GM12865 (cell line): ENCODE measurements around the gene TENM3.

Source experiments
- DNase-seq: peaks from one replicate; pipeline ENCODE4 v3.0.0; 2010; ENCODE audit warnings: low read depth
- H3K4me3 ChIP-seq: 2 replicates; pipeline ENCODE4 v1.5.1; 2011; ENCODE audit warnings: mild to moderate bottlenecking, low read depth, low read length, control low read depth
- TF ChIP-seq, protein P1 (sequence below): IDR thresholded peaks from 2 replicates; pipeline ENCODE4 v1.5.1; 2011; ENCODE audit warnings: low read length, control low read depth, low read depth, inconsistent platforms; ENCODE audit not compliant: insufficient read depth; ENCODE audit errors: missing control alignments

Gene TENM3

DNA sequence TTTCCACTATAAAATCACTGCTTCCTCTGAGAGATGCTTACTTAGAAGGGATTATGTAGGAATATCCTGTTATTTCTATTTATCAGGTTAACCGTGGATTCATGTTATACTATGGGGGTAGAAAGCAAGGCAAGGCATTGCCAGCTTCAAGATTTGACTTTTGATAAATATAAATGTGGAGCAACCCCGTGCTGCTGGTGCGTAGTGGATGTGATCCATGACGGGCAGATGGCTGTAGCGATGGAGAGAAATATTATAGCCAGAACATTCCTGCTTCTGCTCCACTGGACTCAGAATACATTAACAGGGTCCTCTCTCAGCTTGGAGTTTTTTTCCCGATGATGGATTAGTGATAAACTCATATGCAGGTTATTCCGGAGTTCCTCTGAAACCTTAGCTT is 157.6 kb downstream of the TENM3 start:
- TF ChIP-seq, protein P1, sequence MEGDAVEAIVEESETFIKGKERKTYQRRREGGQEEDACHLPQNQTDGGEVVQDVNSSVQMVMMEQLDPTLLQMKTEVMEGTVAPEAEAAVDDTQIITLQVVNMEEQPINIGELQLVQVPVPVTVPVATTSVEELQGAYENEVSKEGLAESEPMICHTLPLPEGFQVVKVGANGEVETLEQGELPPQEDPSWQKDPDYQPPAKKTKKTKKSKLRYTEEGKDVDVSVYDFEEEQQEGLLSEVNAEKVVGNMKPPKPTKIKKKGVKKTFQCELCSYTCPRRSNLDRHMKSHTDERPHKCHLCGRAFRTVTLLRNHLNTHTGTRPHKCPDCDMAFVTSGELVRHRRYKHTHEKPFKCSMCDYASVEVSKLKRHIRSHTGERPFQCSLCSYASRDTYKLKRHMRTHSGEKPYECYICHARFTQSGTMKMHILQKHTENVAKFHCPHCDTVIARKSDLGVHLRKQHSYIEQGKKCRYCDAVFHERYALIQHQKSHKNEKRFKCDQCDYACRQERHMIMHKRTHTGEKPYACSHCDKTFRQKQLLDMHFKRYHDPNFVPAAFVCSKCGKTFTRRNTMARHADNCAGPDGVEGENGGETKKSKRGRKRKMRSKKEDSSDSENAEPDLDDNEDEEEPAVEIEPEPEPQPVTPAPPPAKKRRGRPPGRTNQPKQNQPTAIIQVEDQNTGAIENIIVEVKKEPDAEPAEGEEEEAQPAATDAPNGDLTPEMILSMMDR: no peak
- no peak for DNase-seq
- no peak overlapping the region for H3K4me3 ChIP-seq

DNA sequence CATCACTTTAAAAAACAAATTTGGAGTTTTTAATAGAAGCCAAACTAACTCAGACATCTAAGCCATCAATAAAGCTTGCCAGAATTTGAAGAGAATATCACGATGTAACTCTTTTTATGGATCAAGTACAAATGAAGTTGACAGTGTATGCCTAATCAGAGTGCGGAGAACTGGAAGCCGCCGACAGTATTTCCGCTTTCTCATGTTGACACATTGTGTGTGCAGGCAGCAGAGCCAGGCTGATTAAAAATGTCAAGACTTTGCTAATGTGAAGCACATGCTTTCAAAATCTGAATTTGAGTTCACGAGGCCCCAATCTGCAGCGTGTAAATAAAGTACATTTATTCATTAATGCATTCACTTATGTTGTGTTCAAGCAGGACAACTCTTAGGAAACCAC is 161.2 kb downstream of the TENM3 start:
- TF ChIP-seq, protein P1: no peak
- no peak for DNase-seq

DNA sequence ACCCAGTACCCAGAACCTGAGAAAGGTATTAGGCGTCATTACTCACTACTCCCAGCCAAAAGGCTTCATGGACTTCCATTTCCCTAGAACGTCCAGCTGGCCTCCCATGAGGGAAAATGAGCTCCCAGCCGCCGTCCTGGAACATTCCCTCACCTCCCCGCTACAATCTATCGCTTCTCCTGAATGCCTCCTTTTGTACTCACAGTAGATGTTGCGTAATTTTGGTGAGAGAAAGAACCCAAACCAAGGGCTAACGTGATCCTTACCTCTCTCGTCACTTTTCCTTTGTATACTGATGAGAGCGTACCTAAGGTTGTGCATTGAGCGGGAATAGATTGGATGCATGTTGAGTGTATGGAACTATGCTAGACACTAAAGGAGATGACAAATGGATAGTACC is 161.9 kb downstream of the TENM3 start:
- TF ChIP-seq, protein P1: no peak
- H3K4me3 ChIP-seq: no peak overlapping the region
- DNase-seq: no peak

More for the DNA sequence above, 161.2 kb downstream of the TENM3 start:
- no peak overlapping the region for H3K4me3 ChIP-seq

DNA sequence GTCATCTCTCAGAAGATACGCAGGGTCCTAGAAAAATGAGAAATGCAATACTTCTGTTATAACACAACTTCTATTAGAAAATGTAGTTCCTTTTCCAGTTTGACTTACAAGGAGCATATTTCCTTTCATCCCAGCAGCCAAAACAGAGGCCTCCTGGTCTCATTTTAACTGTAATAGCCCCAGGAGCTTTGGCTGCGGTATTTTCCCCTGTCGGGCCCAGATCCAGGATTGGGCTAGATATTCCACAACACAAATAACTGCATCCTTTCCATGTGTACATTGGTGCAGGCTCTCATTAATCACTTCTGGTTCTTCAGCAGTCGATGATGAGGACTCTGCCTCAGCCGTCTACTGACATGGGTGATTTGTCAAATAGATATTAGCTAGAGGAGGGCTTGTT is 166.1 kb downstream of the TENM3 start:
- DNase-seq: no peak
- no peak overlapping the region for H3K4me3 ChIP-seq
- TF ChIP-seq, protein P1: no peak

DNA sequence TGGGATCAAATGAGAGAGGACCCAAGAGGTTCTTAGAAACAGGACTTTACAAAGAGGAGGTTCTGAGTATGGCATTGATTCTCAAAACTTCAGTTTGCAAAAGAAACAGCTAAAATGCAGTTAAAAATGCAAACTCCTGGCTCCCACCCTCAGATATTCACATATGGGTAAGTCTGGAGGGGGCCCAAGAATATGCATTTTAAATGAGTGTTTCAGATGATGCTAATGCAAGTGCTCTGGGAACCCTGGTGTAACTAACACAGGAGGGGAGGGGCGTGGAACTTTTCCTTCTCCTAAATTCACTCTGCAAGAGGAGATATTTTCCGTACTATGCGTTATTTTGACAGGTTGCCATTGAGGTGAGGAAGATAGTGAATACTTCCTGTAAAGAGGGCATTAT is 168.2 kb downstream of the TENM3 start:
- no peak overlapping the region for H3K4me3 ChIP-seq
- TF ChIP-seq, protein P1: no peak
- no peak for DNase-seq

DNA sequence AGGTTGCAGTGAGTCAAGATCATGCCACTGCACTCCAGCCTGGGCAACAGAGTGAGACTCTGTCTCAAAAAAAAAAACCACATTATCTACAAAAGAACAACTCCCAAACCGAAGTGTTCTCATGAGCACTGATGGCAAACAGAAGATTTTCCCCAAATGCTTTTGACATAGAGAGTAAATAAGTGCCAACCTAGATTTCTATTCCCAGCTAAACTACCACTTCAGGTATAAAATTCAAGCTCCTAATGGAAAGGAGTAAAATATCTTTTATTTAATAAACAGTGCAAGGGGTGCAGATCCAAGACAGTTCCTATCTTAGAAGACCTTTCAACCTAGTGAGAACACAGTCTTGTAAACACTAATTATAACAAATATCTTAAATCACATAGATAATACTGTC is 170.3 kb downstream of the TENM3 start:
- TF ChIP-seq, protein P1: no peak
- H3K4me3 ChIP-seq: no peak overlapping the region
- no peak for DNase-seq

DNA sequence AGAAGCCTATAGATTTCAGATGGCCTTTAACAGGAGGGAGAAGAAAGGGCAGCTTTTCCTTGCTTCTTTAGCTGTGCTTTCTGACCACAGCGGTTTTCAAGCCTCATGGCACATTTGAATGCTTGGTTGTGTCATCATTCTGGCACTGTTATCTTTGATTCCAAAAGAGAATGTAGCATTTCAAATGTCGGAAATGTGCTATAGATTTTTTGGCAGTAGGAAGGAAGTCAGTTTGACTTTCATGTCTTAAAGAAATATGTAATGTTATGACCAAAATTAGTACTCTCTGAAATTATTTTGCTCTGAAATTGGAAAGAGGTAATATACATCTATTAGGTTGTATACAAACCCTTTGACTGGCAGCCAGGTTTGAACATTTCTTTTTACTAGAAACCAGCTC is 171.9 kb downstream of the TENM3 start:
- H3K4me3 ChIP-seq: no peak overlapping the region
- TF ChIP-seq, protein P1: no peak
- DNase-seq: no peak
